GM18508 (cell line): Measurements from ENCODE around the gene CLEC18A.
"Not testable (repeated sequence)": the region's sequence is repeated elsewhere in the genome, so short reads cannot be mapped to it uniquely, and the experiment has no call there.

Experiments
- ATAC-seq: cut with Tn5 transposase; IDR thresholded peaks from one replicate; pipeline ENCODE4 v1.9.1; 2021; ENCODE audit warnings: moderate number of reproducible peaks; ENCODE audit not compliant: insufficient read depth, unreplicated experiment

CLEC18A gene

GRCh38 chr16:70012354-70012753 lies 61.2 kb downstream of the CLEC18A start:
- ATAC-seq, result not testable (repeated sequence)

GRCh38 chr16:70012951-70013350 lies 61.8 kb downstream of the CLEC18A start:
- ATAC-seq, result not testable (repeated sequence)
